HL-60 (cell line): ENCODE data around the gene SORCS1.

Source experiments
- DNase-seq, 2 experiments: peaks; one replicate each; pipeline ENCODE4 v3.0.0-alpha.2; 2010 to 2020; ENCODE audit warnings: low read depth in 1 of 2, low spot score in 1 of 2
- H3K27ac ChIP-seq: fragments of 250-450 bp; sonication (Bioruptor Pico); replicated peaks from 2 replicates; pipeline ENCODE4 v1.5.1; 2020; ENCODE audit warnings: mild to moderate bottlenecking, moderate library complexity
- H3K27me3 ChIP-seq: fragments of 250-450 bp; sonication (Bioruptor Pico); 2 replicates; pipeline ENCODE4 v1.5.1; 2021; ENCODE audit warnings: mild to moderate bottlenecking, moderate library complexity; ENCODE audit not compliant: insufficient read depth, poor library complexity, severe bottlenecking
- H3K4me3 ChIP-seq: replicated peaks from 2 replicates; pipeline ENCODE4 v1.5.1; 2011; ENCODE audit warnings: mild to moderate bottlenecking, control low read depth, low read length; ENCODE audit not compliant: insufficient read depth
- CTCF ChIP-seq: IDR thresholded peaks from one replicate; pipeline ENCODE4 v1.5.1; 2011; ENCODE audit warnings: low read length, control low read depth, inconsistent platforms; ENCODE audit not compliant: insufficient read depth
- GABPA ChIP-seq: IDR thresholded peaks from 2 replicates; pipeline ENCODE4 v1.6.1; 2012; ENCODE audit warnings: low read depth
- POLR2AphosphoS5 ChIP-seq: IDR thresholded peaks from 2 replicates; pipeline ENCODE4 v1.6.1; 2012; ENCODE audit warnings: low read depth
- REST ChIP-seq: IDR thresholded peaks from 2 replicates; pipeline ENCODE4 v1.6.1; 2012; ENCODE audit warnings: low read depth; ENCODE audit not compliant: insufficient replicate concordance
- SPI1 ChIP-seq: IDR thresholded peaks from 2 replicates; pipeline ENCODE4 v1.6.1; 2012; ENCODE audit warnings: low read depth, mild to moderate bottlenecking, borderline replicate concordance

SORCS1 gene

GRCh38 chr10:106635947-106636346 is 528.6 kb downstream of the SORCS1 start:
- DNase-seq: no peak
- TF ChIP-seq CTCF (no peak), GABPA (no peak), REST (no peak), SPI1 (no peak), POLR2AphosphoS5 (no peak)
- Histone ChIP-seq H3K4me3 (no peak overlapping the region), H3K27ac (no peak overlapping the region), H3K27me3 (no peaks in the 10 kb centered on the region)

DNA sequence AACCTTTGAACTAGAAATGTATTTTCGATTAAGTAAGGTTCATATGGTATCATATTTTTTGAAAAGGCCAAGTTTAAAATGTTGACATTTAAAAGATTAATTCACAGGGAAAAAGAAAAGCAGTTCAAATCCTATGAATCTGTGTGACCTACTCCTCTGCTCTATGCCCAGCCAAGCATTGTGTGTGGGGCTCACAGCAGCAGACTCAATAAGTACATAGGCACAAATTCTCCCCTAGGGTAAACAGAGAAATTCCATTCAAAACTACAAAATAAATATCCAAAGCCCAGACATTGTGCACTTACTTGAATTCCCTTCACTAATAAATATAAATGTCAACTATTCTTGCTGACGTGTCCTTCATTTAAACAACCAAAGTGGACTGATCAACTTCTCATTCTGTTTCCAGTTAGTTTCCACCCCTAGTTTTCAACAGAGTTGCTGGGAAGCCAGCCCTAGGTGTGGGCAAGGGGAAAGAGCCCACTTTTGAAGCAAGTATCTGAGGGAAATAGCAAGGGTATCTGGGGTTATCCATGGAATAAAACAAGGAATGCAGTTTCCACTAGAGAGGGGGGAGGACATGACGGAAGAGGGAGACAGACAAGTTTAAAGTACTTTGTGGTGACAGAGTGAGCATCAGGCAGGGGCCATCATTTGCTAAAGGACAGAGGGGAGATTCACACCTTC is 533.3 kb downstream of the SORCS1 start:
- no peak overlapping the region for H3K4me3 ChIP-seq
- H3K27ac ChIP-seq: no peak overlapping the region
- H3K27me3 ChIP-seq: no peaks in the 10 kb centered on the region
- DNase-seq: no peak
- TF ChIP-seq REST (no peak), POLR2AphosphoS5 (no peak), SPI1 (no peak), GABPA (no peak), CTCF (no peak)

- TF ChIP-seq REST (no peak), CTCF (no peak), SPI1 (no peak), GABPA (no peak), POLR2AphosphoS5 (no peak)
- Histone ChIP-seq H3K27ac (no peak overlapping the region), H3K27me3 (no peaks in the 10 kb centered on the region), H3K4me3 (no peak overlapping the region)
- DNase-seq: no peak
Measured at GRCh38 chr10:106626371-106626770, 538.1 kb downstream of the SORCS1 start.
